ENCODE measurements around the gene SLC7A7. TPM values are rescaled to one million over a fixed set of nuclear protein-coding genes. Genes with fewer than 3 reads are reported as not detected.

Gene SLC7A7
- total and polyA plus RNA-seq, 2 of the 13 experiments (the other 11 are each of a cell fraction or from before 2014, with no cell fraction given): 0.13 to 0.63 TPM

- H3K27me3 ChIP-seq (ENCODE audit: control insufficient read depth in 1 of 2, insufficient read depth in 2 of 2, low read length in 2 of 2): peaks cover 5 to 37% of the 10 kb centered on the region in 2 experiments; a peak in 4 of 5 replicates
- WGBS (ENCODE audit: low lambda C conversion rate): 78% methylated on average over 26 of the region's 26 CpGs
- DNase-seq (ENCODE audit: low spot score) (no peak), ATAC-seq (no peak), FAIRE-seq (no peak)
- H3K9ac ChIP-seq (ENCODE audit: insufficient read depth, low read depth, low read length): no peak overlapping the region
- TF ChIP-seq ELF3 (CRISPR knock-in tag; IDR thresholded peaks at IDR 0.05) (no peak), ZZZ3 (CRISPR knock-in tag; IDR thresholded peaks at IDR 0.05; ENCODE audit: borderline replicate concordance) (no peak), PITX1 (CRISPR knock-in tag; IDR thresholded peaks at IDR 0.05) (no peak), ZNF549 (CRISPR knock-in tag; IDR thresholded peaks at IDR 0.05) (no peak), ZBTB10 (CRISPR knock-in tag; IDR thresholded peaks at IDR 0.05; ENCODE audit: borderline replicate concordance) (no peak), PTBP1 (IDR thresholded peaks at IDR 0.05; ENCODE audit: low read depth, low read length, poor library complexity, severe bottlenecking) (no peak), ZNF768 (CRISPR knock-in tag; IDR thresholded peaks at IDR 0.05) (no peak), HCFC1 (IDR thresholded peaks at IDR 0.05; ENCODE audit: low read depth, low read length) (no peak), CREBL2 (CRISPR knock-in tag; IDR thresholded peaks at IDR 0.05; ENCODE audit: borderline replicate concordance) (no peak), HHEX (CRISPR knock-in tag; IDR thresholded peaks at IDR 0.05) (no peak), ZNF761 (CRISPR knock-in tag; conservative IDR thresholded peaks at IDR 0.05) (no peak), AFF4 (CRISPR knock-in tag; IDR thresholded peaks at IDR 0.05) (no peak), THAP8 (CRISPR knock-in tag; IDR thresholded peaks at IDR 0.05; ENCODE audit: borderline replicate concordance) (no peak)
- intact Hi-C loops (cut with micrococcal nuclease; ENCODE audit: unreplicated experiment) (no loop called here), in situ Hi-C loops (cut with HindIII; ENCODE audit: extremely low pct_ligation_motif_present, low pct_unique_long_range_greater_than_20kb) (loop anchor here (5.0 kb wide), 1 partner anchor 289 kb away; no protein-coding TSS in a partner anchor)
- no peak overlapping the region for H3K4me2 ChIP-seq (ENCODE audit: low read depth, low read length)
- CTCF ChIA-PET (ENCODE audit: low intra/inter-chr PET ratio, low total read pairs): no interaction called here
- H3K4me1 ChIP-seq (ENCODE audit: insufficient read depth, low read length): peaks cover 19% of the 10 kb centered on the region
- POLR2A ChIA-PET: interaction anchor here (0.8 kb wide), 1 partner anchor 24 kb away, joined by 3 read pairs; no protein-coding TSS in a partner anchor
- no TSS peak for BruUV-seq (replicated peaks)
- no peak overlapping the region for H2AFZ ChIP-seq (ENCODE audit: low read length)
- H3K79me2 ChIP-seq (ENCODE audit: insufficient read depth, low read length): no peaks in the 10 kb centered on the region
- H3K27ac ChIP-seq (ENCODE audit: extremely low read length, insufficient read depth, low read length): no peak overlapping the region
- no peak overlapping the region for H3K4me3 ChIP-seq (replicated peaks in 1 of 3; ENCODE audit: insufficient read depth in 1 of 3, low read depth in 2 of 3, low read length in 3 of 3)
- H3K36me3 ChIP-seq (replicated peaks in 1 of 2; ENCODE audit: control insufficient read depth in 1 of 2, insufficient read depth in 2 of 2, low read length in 2 of 2): no peaks in the 10 kb centered on the region
- H4K20me1 ChIP-seq (ENCODE audit: insufficient read depth, low read length): no peaks in the 10 kb centered on the region
- no peaks in the 10 kb centered on the region for H3K9me3 ChIP-seq (ENCODE audit: low read length)
These were observed 30.8 kb upstream of the SLC7A7 start for GRCh38 chr14:22845821-22846625.

Data from HepG2 (cell line).